IMR-90 (cell line): ENCODE data around the gene PROZ. TPM values are rescaled to one million over a fixed set of nuclear protein-coding genes. Genes with fewer than 3 reads are reported as not detected.

Experiments used
- ATAC-seq: fragments of 200-7000 bp; cut with Tn5 transposase; 2 replicates; pipeline ENCODE4 v1.9.1; 2020; ENCODE audit warnings: low read depth, mild to moderate bottlenecking, moderate library complexity
- BruUV-seq: library from RNA; stranded (reverse); fragments of 400-500 nt; replicated peaks from 2 replicates; lab custom pipeline; 2021; lab: Mats Ljungman, UMichigan
- CTCF ChIA-PET: fragments of 300-600 bp; formaldehyde crosslinking; extraction: SDS; loops from one replicate; lab custom pipeline; 2021; ENCODE audit warnings: antibody characterized with exemption; lab: Yijun Ruan, JAX
- POLR2A ChIA-PET: fragments of 300-600 bp; sonication (Branson Sonifier 250); formaldehyde crosslinking; loops from one replicate; lab custom pipeline; 2022; ENCODE audit warnings: antibody characterized with exemption; ENCODE audit not compliant: unreplicated experiment; lab: Charles Lee
- DNase-seq: peaks from one replicate; pipeline ENCODE4 v3.0.0; 2013
- H2AFZ ChIP-seq: replicated peaks from 2 replicates; pipeline ENCODE3; 2013; ENCODE audit warnings: low read length, mild to moderate bottlenecking; ENCODE audit not compliant: poor library complexity
- H2AK5ac ChIP-seq: 2 replicates; pipeline ENCODE4 v1.6.1; 2013; ENCODE audit warnings: low read depth, low read length, inconsistent platforms
- H2AK9ac ChIP-seq: replicated peaks from 2 replicates; pipeline ENCODE3; 2013; ENCODE audit warnings: mild to moderate bottlenecking, low read depth, low read length, moderate library complexity; ENCODE audit not compliant: poor library complexity
- H2BK120ac ChIP-seq: 2 replicates; pipeline ENCODE4 v1.6.1; 2013; ENCODE audit warnings: low read depth, low read length, inconsistent platforms
- H2BK15ac ChIP-seq: 3 replicates; pipeline ENCODE4 v1.6.1; 2013; ENCODE audit warnings: low read depth, low read length, inconsistent platforms
- H2BK20ac ChIP-seq: 2 replicates; pipeline ENCODE4 v1.6.1; 2013; ENCODE audit warnings: low read depth, mild to moderate bottlenecking, inconsistent platforms, low read length, moderate library complexity
- H2BK5ac ChIP-seq: 2 replicates; pipeline ENCODE4 v1.6.1; 2013; ENCODE audit warnings: mild to moderate bottlenecking, low read depth, low read length, inconsistent platforms; ENCODE audit not compliant: poor library complexity, severe bottlenecking
- H3K14ac ChIP-seq: replicated peaks from 2 replicates; pipeline ENCODE4 v1.6.1; 2013; ENCODE audit warnings: low read depth, low read length, inconsistent platforms
- H3K18ac ChIP-seq: 2 replicates; pipeline ENCODE4 v1.6.1; 2013; ENCODE audit warnings: low read depth, low read length, control low read depth
- H3K23ac ChIP-seq: 2 replicates; pipeline ENCODE4 v1.6.1; 2013; ENCODE audit warnings: low read depth, low read length, inconsistent platforms
- H3K27ac ChIP-seq: 2 replicates; pipeline ENCODE4 v1.5.1; 2013; ENCODE audit warnings: mild to moderate bottlenecking, control low read depth, low read length; ENCODE audit not compliant: insufficient read depth
- H3K27me3 ChIP-seq: 2 replicates; pipeline ENCODE4 v1.6.1; 2013; ENCODE audit warnings: low read length; ENCODE audit not compliant: control insufficient read depth, insufficient read depth
- H3K36me3 ChIP-seq: 2 replicates; pipeline ENCODE4 v1.6.1; 2013; ENCODE audit warnings: low read length, mixed read lengths; ENCODE audit not compliant: control insufficient read depth, insufficient read depth
- H3K4ac ChIP-seq: 2 replicates; pipeline ENCODE4 v1.6.1; 2013; ENCODE audit warnings: low read depth, low read length, inconsistent platforms
- H3K4me1 ChIP-seq: 2 replicates; pipeline ENCODE4 v1.6.1; 2013; ENCODE audit warnings: low read length, mixed read lengths; ENCODE audit not compliant: control insufficient read depth, insufficient read depth
- H3K4me2 ChIP-seq: 2 replicates; pipeline ENCODE4 v1.6.1; 2013; ENCODE audit warnings: low read depth, mild to moderate bottlenecking, control low read depth, low read length, moderate library complexity
- H3K4me3 ChIP-seq: 2 replicates; pipeline ENCODE4 v1.5.1; 2013; ENCODE audit warnings: low read depth, mild to moderate bottlenecking, control low read depth, low read length, moderate library complexity; ENCODE audit not compliant: insufficient read depth
- H3K56ac ChIP-seq: 2 replicates; pipeline ENCODE4 v1.6.1; 2013; ENCODE audit warnings: low read length, inconsistent platforms; ENCODE audit not compliant: insufficient read depth; ENCODE audit errors: extremely low read depth
- H3K79me1 ChIP-seq, 2 experiments: 2 replicates each; pipeline ENCODE4 v1.6.1; 2013; ENCODE audit warnings: low read length in 2 of 2, inconsistent platforms in 1 of 2, low read depth in 1 of 2
- H3K9ac ChIP-seq: 2 replicates; pipeline ENCODE4 v1.6.1; 2013; ENCODE audit warnings: low read depth, low read length, control low read depth
- H3K9me1 ChIP-seq: 2 replicates; pipeline ENCODE4 v1.6.1; 2013; ENCODE audit warnings: low read length, inconsistent platforms; ENCODE audit not compliant: insufficient read depth
- H3K9me3 ChIP-seq: 2 replicates; pipeline ENCODE4 v1.6.1; 2013; ENCODE audit warnings: low read length; ENCODE audit not compliant: control insufficient read depth, insufficient read depth
- H4K20me1 ChIP-seq: 2 replicates; pipeline ENCODE4 v1.6.1; 2013; ENCODE audit warnings: low read length, inconsistent platforms; ENCODE audit not compliant: insufficient read depth
- H4K5ac ChIP-seq: 2 replicates; pipeline ENCODE4 v1.6.1; 2013; ENCODE audit warnings: mild to moderate bottlenecking, low read depth, low read length, control low read depth
- H4K8ac ChIP-seq, 2 experiments: 2 replicates each; pipeline ENCODE4 v1.6.1; 2013; ENCODE audit warnings: low read depth in 2 of 2, low read length in 2 of 2, control low read depth in 1 of 2, inconsistent platforms in 1 of 2
- H4K91ac ChIP-seq: 2 replicates; pipeline ENCODE4 v1.6.1; 2013; ENCODE audit warnings: low read depth, low read length, inconsistent platforms; ENCODE audit not compliant: insufficient read depth
- BHLHE40 ChIP-seq: fragments of 150-350 bp; IDR thresholded peaks from 2 replicates; pipeline ENCODE4 v1.6.1; 2016; ENCODE audit warnings: mild to moderate bottlenecking, low read depth, low read length
- FOS ChIP-seq: fragments of 150-350 bp; IDR thresholded peaks from 2 replicates; pipeline ENCODE4 v1.6.1; 2016; ENCODE audit warnings: low read depth, low read length
- MAFK ChIP-seq: IDR thresholded peaks from 2 replicates; pipeline ENCODE4 v1.6.1; 2012; ENCODE audit warnings: low read depth, low read length, improper control_type of control experiment
- MAZ ChIP-seq: IDR thresholded peaks from 2 replicates; pipeline ENCODE4 v1.6.1; 2012; ENCODE audit warnings: low read depth, mild to moderate bottlenecking, low read length, improper control_type of control experiment, moderate library complexity, borderline replicate concordance
- POLR2A ChIP-seq: IDR thresholded peaks from 2 replicates; pipeline ENCODE4 v1.6.1; 2012; ENCODE audit warnings: mild to moderate bottlenecking, low read depth, low read length
- RAD21 ChIP-seq: IDR thresholded peaks from 2 replicates; pipeline ENCODE4 v1.6.1; 2012; ENCODE audit warnings: low read length, improper control_type of control experiment
- RCOR1 ChIP-seq: IDR thresholded peaks from 2 replicates; pipeline ENCODE4 v1.6.1; 2012; ENCODE audit warnings: mild to moderate bottlenecking, low read length, improper control_type of control experiment; ENCODE audit not compliant: insufficient replicate concordance
- RFX5 ChIP-seq: IDR thresholded peaks from 2 replicates; pipeline ENCODE4 v1.8.0; 2012; ENCODE audit warnings: low read depth, mild to moderate bottlenecking, low read length, moderate library complexity
- WGBS, 2 experiments: methylation state at CpG; one replicate each; pipeline versions ENCODE4 v1.1.5 to v1.1.7; 2013; ENCODE audit warnings: missing lambda C conversion rate in 2 of 2; ENCODE audit not compliant: insufficient read length in 1 of 2; ENCODE audit errors: extremely low coverage in 2 of 2; 5-methylcytosine and 5-hydroxymethylcytosine counted together
- dilution Hi-C: fragments of 300-500 bp; cut with HindIII; formaldehyde crosslinking; loops from one replicate; pipeline ENCODE4 v1.14.3; 2018; ENCODE audit warnings: low sequenced_read_pairs; ENCODE audit not compliant: unreplicated experiment
- in situ Hi-C: fragments of 300-500 bp; cut with MboI; formaldehyde crosslinking; loops from 3 replicates; pipeline ENCODE4 v1.14.3; 2019; ENCODE audit warnings: low sequenced_read_pairs, inconsistent platforms, mixed read lengths
- intact Hi-C: fragments of 100-400 bp; cut with micrococcal nuclease; formaldehyde crosslinking; loops from 2 replicates; pipeline ENCODE4 v1.10.0; 2022
- polyA plus RNA-seq, 3 experiments: library from polyadenylated mRNA; depleted of rRNA; stranded (reverse); fragments of >200 nt; gene quantifications; 2 replicates each; pipeline ENCODE4 v1.2.3, GENCODE V29; 2012; ENCODE audit warnings: low replicate concordance in 1 of 3
- total RNA-seq: library from RNA; depleted of rRNA; stranded (reverse); fragments of >200 nt; gene quantifications from 2 replicates; pipeline ENCODE4 v1.2.3, GENCODE V29; 2012
- TF ChIP-seq, protein P1 (sequence below): fragments of 150-350 bp; IDR thresholded peaks from 2 replicates; pipeline ENCODE4 v1.6.1; 2017; ENCODE audit warnings: mild to moderate bottlenecking, antibody characterized with exemption, low read length, low read depth

The PROZ gene
- total and polyA plus RNA-seq, 2 of the 4 experiments (the other 2 are of a cell fraction), result not detected

- no peak for DNase-seq
- H3K4me1 ChIP-seq, result peaks cover 3% of the 10 kb centered on the region; the same call in 1 of the 2 replicates
- H3K36me3 ChIP-seq, result no peaks in the 10 kb centered on the region
- H2BK20ac ChIP-seq, result no peak overlapping the region
- H3K9me1 ChIP-seq, result peaks cover 6% of the 10 kb centered on the region; the same call in 1 of the 2 replicates
- no peak overlapping the region for H2BK15ac ChIP-seq
- ATAC-seq, result no peak
- no peak overlapping the region for H3K18ac ChIP-seq
- H3K56ac ChIP-seq, result no peak overlapping the region
- H2BK120ac ChIP-seq, result no peak overlapping the region
- no peak overlapping the region for H3K23ac ChIP-seq
- no peak overlapping the region for H3K9ac ChIP-seq
- 83% methylated on average over 2 of the region's 9 CpGs; no CpG with 5 or more reads in 1 of the 2 experiments for WGBS, 2 experiments
- H2AK5ac ChIP-seq, result no peak overlapping the region
- in situ Hi-C loops (no loop called here), dilution Hi-C loops (no loop called here), intact Hi-C loops (no loop called here)
- peaks cover 8% of the 10 kb centered on the region for H3K27me3 ChIP-seq
- no peak overlapping the region for H4K8ac ChIP-seq
- H3K27ac ChIP-seq, result no peak overlapping the region
- no peak overlapping the region for H4K5ac ChIP-seq
- TF ChIP-seq RFX5 (no peak), BHLHE40 (no peak), RCOR1 (no peak), MAFK (no peak), POLR2A (no peak), FOS (no peak), RAD21 (no peak), MAZ (no peak)
- TF ChIP-seq, protein P1, sequence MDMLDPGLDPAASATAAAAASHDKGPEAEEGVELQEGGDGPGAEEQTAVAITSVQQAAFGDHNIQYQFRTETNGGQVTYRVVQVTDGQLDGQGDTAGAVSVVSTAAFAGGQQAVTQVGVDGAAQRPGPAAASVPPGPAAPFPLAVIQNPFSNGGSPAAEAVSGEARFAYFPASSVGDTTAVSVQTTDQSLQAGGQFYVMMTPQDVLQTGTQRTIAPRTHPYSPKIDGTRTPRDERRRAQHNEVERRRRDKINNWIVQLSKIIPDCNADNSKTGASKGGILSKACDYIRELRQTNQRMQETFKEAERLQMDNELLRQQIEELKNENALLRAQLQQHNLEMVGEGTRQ, result no peak
- no TSS peak for BruUV-seq
- CTCF ChIA-PET, result no interaction called here
- H3K79me1 ChIP-seq, result no peaks in the 10 kb centered on the region
- POLR2A ChIA-PET, result no interaction called here
- H3K4me3 ChIP-seq, result no peak overlapping the region
- H3K4me2 ChIP-seq, result no peak overlapping the region
- no peak overlapping the region for H3K14ac ChIP-seq
- H2AFZ ChIP-seq, result no peak overlapping the region
- H2AK9ac ChIP-seq, result no peak overlapping the region
- H4K20me1 ChIP-seq, result no peaks in the 10 kb centered on the region
- H2BK5ac ChIP-seq, result no peak overlapping the region
- H4K91ac ChIP-seq, result no peak overlapping the region
- no peaks in the 10 kb centered on the region; the same call in 1 of the 2 replicates for H3K9me3 ChIP-seq
- H3K4ac ChIP-seq, result no peak overlapping the region
These were observed 40.6 kb upstream of the PROZ start for GRCh38 chr13:113117911-113118260.
